Karpas-422 (cell line): ENCODE results near the gene ABCA1. TPM values are rescaled to one million over a fixed set of nuclear protein-coding genes. Genes with fewer than 3 reads are reported as not detected.

Experiments used
- DNase-seq: peaks from one replicate; pipeline ENCODE4 v3.0.0-alpha.2; 2015
- H2AFZ ChIP-seq: fragments of 200-600 bp; sonication (generic); 2 replicates; pipeline ENCODE4 v1.6.1; 2014; ENCODE audit warnings: antibody characterized with exemption, low read length, mixed read lengths
- H3K27ac ChIP-seq: fragments of 200-600 bp; sonication (generic); 2 replicates; pipeline ENCODE4 v1.5.1; 2014; ENCODE audit warnings: mild to moderate bottlenecking, low read length, moderate library complexity
- H3K27me3 ChIP-seq: fragments of 200-600 bp; sonication (generic); 2 replicates; pipeline ENCODE4 v1.6.1; 2014; ENCODE audit warnings: low read length, mixed read lengths
- H3K36me3 ChIP-seq: fragments of 200-600 bp; sonication (generic); 2 replicates; pipeline ENCODE4 v1.6.1; 2014; ENCODE audit warnings: low read length, mixed read lengths; ENCODE audit not compliant: insufficient read depth
- H3K4me1 ChIP-seq: fragments of 200-600 bp; sonication (generic); 2 replicates; pipeline ENCODE4 v1.6.1; 2014; ENCODE audit warnings: mild to moderate bottlenecking, low read length, mixed read lengths
- H3K4me2 ChIP-seq: fragments of 200-600 bp; sonication (generic); 2 replicates; pipeline ENCODE4 v1.6.1; 2014; ENCODE audit warnings: low read length, low read depth, mild to moderate bottlenecking; ENCODE audit not compliant: poor library complexity, severe bottlenecking
- H3K4me3 ChIP-seq: fragments of 200-600 bp; sonication (generic); 2 replicates; pipeline ENCODE4 v1.5.1; 2014; ENCODE audit warnings: mild to moderate bottlenecking, antibody characterized with exemption, low read length, mixed read lengths
- H3K79me2 ChIP-seq: fragments of 200-600 bp; sonication (generic); 2 replicates; pipeline ENCODE4 v1.6.1; 2014; ENCODE audit warnings: mild to moderate bottlenecking, low read length, mixed read lengths
- H3K9ac ChIP-seq: fragments of 200-600 bp; sonication (generic); 2 replicates; pipeline ENCODE4 v1.6.0; 2014; ENCODE audit warnings: low read length
- H3K9me2 ChIP-seq: fragments of 200-600 bp; sonication (generic), shearing (Covaris generic); replicated peaks from 2 replicates; pipeline ENCODE4 v1.6.0; 2014; ENCODE audit warnings: mild to moderate bottlenecking, low read length, moderate library complexity; ENCODE audit not compliant: insufficient read depth
- H3K9me3 ChIP-seq: fragments of 300-700, 200-600 bp; sonication (generic); 2 replicates; pipeline ENCODE4 v1.6.1; 2014; ENCODE audit warnings: low read length, mixed read lengths
- H4K20me1 ChIP-seq: fragments of 200-600 bp; sonication (generic); 2 replicates; pipeline ENCODE4 v1.6.1; 2014; ENCODE audit warnings: mild to moderate bottlenecking, antibody characterized with exemption, low read length, low read depth; ENCODE audit not compliant: insufficient read depth
- total RNA-seq: library from RNA; depleted of rRNA; stranded (reverse); fragments of >200 nt; shearing (Covaris generic); gene quantifications from 2 replicates; pipeline ENCODE4 v1.2.3, GENCODE V29; 2014; ENCODE audit warnings: low replicate concordance

ABCA1 gene
- total RNA-seq, 1 experiment from 2014 or later = 4.7 TPM

DNA sequence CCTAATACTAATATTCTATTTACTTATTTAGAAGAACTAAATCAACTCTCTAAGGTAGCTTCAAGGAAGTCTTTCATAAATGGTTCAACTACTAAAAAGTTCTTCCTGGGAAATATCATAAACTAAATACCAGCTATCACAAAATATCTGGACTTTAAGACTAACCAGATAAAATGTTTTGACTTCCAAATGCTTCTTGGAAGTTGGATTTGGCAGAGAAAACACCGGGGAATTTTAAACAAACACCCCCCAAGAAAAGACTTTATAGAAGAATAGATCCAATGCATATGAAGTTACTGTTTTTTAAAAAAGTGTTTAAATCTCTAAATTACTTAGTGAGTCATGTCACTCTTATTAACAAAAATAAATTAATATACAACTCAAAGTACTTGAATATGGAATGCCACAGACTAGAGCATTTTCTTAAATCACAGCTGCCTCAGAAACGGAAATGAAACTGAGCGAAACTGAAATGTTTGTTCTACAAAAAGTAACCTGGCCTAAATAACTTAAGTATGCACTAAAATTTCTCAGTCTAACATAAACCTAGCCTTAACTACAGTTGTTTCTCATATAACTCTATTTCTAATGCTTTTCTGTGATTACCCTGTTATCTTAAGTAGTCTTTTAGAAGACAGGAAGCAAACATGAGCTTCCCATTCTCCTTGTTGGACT lies 6.8 kb downstream of the ABCA1 start:
- 0 out of 2 replicates have a peak overlapping the region, but pooled peaks have one; percentile 36 for H2AFZ ChIP-seq
- no peaks in the 10 kb centered on the region for H3K36me3 ChIP-seq
- H3K9me3 ChIP-seq = no peaks in the 10 kb centered on the region
- peaks cover 76% of the 10 kb centered on the region for H3K4me1 ChIP-seq
- H3K9me2 ChIP-seq = no peaks in the 10 kb centered on the region
- H3K4me3 ChIP-seq = peak overlapping the region; percentile 23
- H3K27me3 ChIP-seq = no peaks in the 10 kb centered on the region
- peak overlapping the region; percentile 18 for H3K9ac ChIP-seq
- H3K4me2 ChIP-seq = peak overlapping the region; percentile 65
- no peaks in the 10 kb centered on the region for H3K79me2 ChIP-seq
- H3K27ac ChIP-seq = peak overlapping the region; percentile 94
- peak; percentile 83 for DNase-seq
- H4K20me1 ChIP-seq = no peaks in the 10 kb centered on the region

- Histone ChIP-seq H3K4me2 (no peak overlapping the region), H3K36me3 (no peaks in the 10 kb centered on the region), H2AFZ (no peak overlapping the region), H3K4me3 (no peak overlapping the region), H3K27ac (no peak overlapping the region), H3K27me3 (no peaks in the 10 kb centered on the region), H3K79me2 (no peaks in the 10 kb centered on the region), H3K9ac (no peak overlapping the region), H4K20me1 (no peaks in the 10 kb centered on the region), H3K9me3 (no peaks in the 10 kb centered on the region), H3K9me2 (no peaks in the 10 kb centered on the region), H3K4me1 (peaks cover 41% of the 10 kb centered on the region)
- no peak for DNase-seq
Measured at GRCh38 chr9:104915753-104916152, 12.2 kb downstream of the ABCA1 start.

DNA sequence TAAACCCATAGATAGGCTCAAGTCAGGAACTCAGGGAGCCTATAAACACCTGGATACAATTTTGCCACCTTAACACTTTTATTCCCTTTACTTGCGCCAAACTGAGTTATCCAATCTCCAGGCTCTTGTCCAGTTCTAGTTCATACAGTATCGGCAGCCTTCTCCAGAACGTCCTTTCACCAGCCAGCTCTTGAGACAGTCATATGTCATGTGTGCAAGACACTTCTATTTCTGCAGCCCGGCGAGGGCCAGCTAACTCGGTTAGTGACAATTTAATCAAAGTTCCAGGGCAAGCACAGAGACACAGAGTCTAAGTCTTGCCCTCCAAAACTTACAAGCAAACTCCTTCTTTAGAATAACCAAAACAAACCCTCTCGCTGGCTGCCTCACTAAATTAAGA lies 12.9 kb downstream of the ABCA1 start:
- H2AFZ ChIP-seq = no peak overlapping the region
- no peaks in the 10 kb centered on the region for H3K9me2 ChIP-seq
- H3K79me2 ChIP-seq = no peaks in the 10 kb centered on the region
- no peaks in the 10 kb centered on the region for H3K9me3 ChIP-seq
- H3K4me3 ChIP-seq = no peak overlapping the region
- no peak overlapping the region for H3K9ac ChIP-seq
- H3K4me2 ChIP-seq = no peak overlapping the region
- no peaks in the 10 kb centered on the region for H4K20me1 ChIP-seq
- no peak for DNase-seq
- H3K27ac ChIP-seq = no peak overlapping the region
- H3K4me1 ChIP-seq = peaks cover 35% of the 10 kb centered on the region
- no peaks in the 10 kb centered on the region for H3K36me3 ChIP-seq
- H3K27me3 ChIP-seq = no peaks in the 10 kb centered on the region

DNA sequence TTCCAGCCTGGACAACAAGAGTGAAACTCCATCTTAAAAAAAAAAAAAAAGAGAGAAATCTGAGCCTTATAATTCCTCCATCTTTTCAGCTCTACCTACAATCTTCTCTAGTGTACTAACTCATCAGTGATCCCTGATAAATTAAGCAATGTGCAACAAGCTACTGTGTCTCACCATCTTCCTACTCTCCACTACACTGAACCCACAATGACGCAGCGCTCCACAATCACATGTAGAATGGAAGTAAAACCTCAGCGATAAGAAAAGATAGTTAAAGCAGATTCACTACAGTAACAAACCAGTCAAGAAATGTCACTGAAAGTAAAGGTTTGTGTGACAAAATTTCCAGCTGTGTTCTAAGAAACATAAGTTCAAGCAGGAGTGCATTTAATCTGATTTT lies 13.5 kb downstream of the ABCA1 start:
- no peaks in the 10 kb centered on the region for H3K79me2 ChIP-seq
- H3K27ac ChIP-seq = no peak overlapping the region
- no peaks in the 10 kb centered on the region for H3K27me3 ChIP-seq
- DNase-seq = no peak
- H3K36me3 ChIP-seq = no peaks in the 10 kb centered on the region
- H3K9ac ChIP-seq = no peak overlapping the region
- H2AFZ ChIP-seq = no peak overlapping the region
- no peak overlapping the region for H3K4me3 ChIP-seq
- H3K4me1 ChIP-seq = peaks cover 29% of the 10 kb centered on the region
- H3K4me2 ChIP-seq = no peak overlapping the region
- no peaks in the 10 kb centered on the region for H4K20me1 ChIP-seq
- H3K9me2 ChIP-seq = no peaks in the 10 kb centered on the region
- no peaks in the 10 kb centered on the region for H3K9me3 ChIP-seq

DNA sequence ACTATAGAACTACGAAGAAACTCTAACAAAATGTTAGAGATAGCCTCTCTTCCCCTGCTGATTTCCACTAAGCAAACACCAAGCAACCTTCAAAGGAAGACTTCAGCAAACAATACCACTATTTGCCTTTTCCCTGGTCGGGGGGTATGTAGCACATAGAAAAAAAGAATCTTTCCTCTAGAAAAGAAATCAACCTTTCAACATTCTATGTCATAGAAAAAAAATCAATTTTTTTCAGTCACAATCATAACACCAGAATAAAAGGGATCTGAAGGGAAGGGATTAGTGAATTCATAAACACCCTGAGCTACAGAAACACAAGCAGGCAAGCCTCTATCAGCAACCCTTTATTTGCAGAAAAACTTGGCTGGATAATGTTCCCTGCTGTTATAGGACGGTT lies 15.3 kb downstream of the ABCA1 start:
- H3K27me3 ChIP-seq = no peaks in the 10 kb centered on the region
- no peaks in the 10 kb centered on the region for H3K79me2 ChIP-seq

DNA sequence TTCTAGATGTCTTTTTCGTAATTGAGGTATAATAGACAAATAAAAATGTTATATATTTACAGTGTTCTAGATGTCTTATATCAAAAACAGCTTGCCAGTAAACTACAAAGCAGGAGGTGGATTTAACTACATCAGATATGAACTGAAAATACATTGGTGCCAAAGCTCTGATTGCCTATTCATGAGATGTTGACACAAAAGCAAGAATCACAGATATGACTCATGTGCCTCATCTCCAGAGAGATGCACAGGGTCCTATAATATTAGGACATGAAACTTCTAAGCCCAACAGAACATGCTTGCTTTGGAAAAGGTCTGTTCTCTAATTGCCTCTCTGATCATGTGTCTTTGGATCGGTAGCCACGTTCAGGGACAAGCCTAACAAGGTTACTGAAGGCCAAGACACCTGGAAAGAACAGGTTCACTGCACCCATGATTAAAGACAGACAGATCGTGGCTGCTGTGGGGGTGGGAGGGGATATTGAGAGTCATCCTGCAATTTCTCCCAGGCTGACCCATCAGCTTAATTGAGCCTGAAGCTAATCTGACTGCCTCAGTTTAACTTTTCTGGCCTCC lies 16.8 kb downstream of the ABCA1 start:
- Histone ChIP-seq H3K4me3 (no peak overlapping the region), H3K4me2 (no peak overlapping the region), H2AFZ (no peak overlapping the region), H3K79me2 (no peaks in the 10 kb centered on the region), H3K9ac (no peak overlapping the region), H3K4me1 (peaks cover 45% of the 10 kb centered on the region), H3K27me3 (no peaks in the 10 kb centered on the region), H3K9me2 (no peaks in the 10 kb centered on the region), H4K20me1 (no peaks in the 10 kb centered on the region), H3K27ac (no peak overlapping the region), H3K36me3 (no peaks in the 10 kb centered on the region), H3K9me3 (no peaks in the 10 kb centered on the region)
- DNase-seq = no peak

More for the DNA sequence above, 15.3 kb downstream of the ABCA1 start:
- Histone ChIP-seq H3K4me1 (peaks cover 46% of the 10 kb centered on the region), H2AFZ (no peak overlapping the region), H3K9ac (no peak overlapping the region), H3K27ac (no peak overlapping the region), H3K36me3 (no peaks in the 10 kb centered on the region), H3K4me3 (no peak overlapping the region), H3K4me2 (no peak overlapping the region), H3K9me3 (no peaks in the 10 kb centered on the region), H3K9me2 (no peaks in the 10 kb centered on the region), H4K20me1 (no peaks in the 10 kb centered on the region)
- DNase-seq = no peak

DNA sequence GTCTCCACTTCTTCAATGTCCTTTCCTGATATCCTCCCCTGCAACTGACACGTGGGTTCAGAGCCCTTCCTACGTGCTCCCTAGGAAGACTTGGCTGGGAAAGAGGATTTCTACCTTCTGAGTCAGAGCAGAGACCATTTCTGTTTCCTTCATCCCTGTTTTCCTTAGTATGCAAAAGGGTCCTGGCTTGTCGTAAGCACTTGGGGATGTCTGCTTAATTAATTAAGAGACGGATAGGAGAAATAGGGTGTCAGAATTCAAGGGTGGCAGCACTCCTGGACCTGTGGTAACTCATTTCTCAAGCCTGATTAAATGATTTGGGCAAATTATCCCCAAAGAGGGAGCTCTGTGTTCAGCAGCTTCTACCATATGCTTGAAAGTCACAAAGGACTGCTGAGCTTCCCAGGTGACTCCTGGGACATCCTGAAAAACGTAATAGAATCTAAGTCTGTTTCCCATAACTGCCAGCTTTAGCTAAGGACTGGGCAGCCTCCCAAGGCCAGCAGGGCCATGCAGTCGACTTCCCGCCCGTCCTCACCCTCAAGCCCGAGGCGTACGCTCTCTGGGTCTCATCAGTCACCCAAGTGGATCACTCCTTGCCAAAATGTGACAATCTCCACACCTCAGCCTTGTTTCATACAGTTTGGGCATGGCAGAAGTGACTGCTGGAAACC lies 20.5 kb downstream of the ABCA1 start:
- Histone ChIP-seq H3K9me3 (no peaks in the 10 kb centered on the region), H3K4me2 (peak overlapping the region; percentile 47), H3K27ac (no peak overlapping the region), H2AFZ (no peak overlapping the region), H3K79me2 (no peaks in the 10 kb centered on the region), H3K9ac (no peak overlapping the region), H3K27me3 (no peaks in the 10 kb centered on the region), H3K4me1 (peaks cover 37% of the 10 kb centered on the region), H4K20me1 (no peaks in the 10 kb centered on the region), H3K4me3 (no peak overlapping the region), H3K36me3 (no peaks in the 10 kb centered on the region), H3K9me2 (no peaks in the 10 kb centered on the region)
- no peak for DNase-seq

- Histone ChIP-seq H3K27me3 (no peaks in the 10 kb centered on the region), H3K36me3 (no peaks in the 10 kb centered on the region), H3K4me3 (no peak overlapping the region), H3K9me2 (no peaks in the 10 kb centered on the region), H3K9me3 (no peaks in the 10 kb centered on the region), H3K4me2 (no peak overlapping the region), H3K4me1 (peaks cover 32% of the 10 kb centered on the region), H3K27ac (no peak overlapping the region), H2AFZ (no peak overlapping the region), H3K79me2 (no peaks in the 10 kb centered on the region), H4K20me1 (no peaks in the 10 kb centered on the region), H3K9ac (no peak overlapping the region)
- no peak for DNase-seq
Measured at GRCh38 chr9:104906441-104907277, 21.3 kb downstream of the ABCA1 start.
